IMR-90 (cell line): Measurements from ENCODE around the gene ZNF445. TPM values are rescaled to one million over a fixed set of nuclear protein-coding genes. Genes with fewer than 3 reads are reported as not detected.

Experiments used
- ATAC-seq: fragments of 200-7000 bp; cut with Tn5 transposase; 2 replicates; pipeline ENCODE4 v1.9.1; 2020; ENCODE audit warnings: low read depth, mild to moderate bottlenecking, moderate library complexity
- BruUV-seq: library from RNA; stranded (reverse); fragments of 400-500 nt; replicated peaks from 2 replicates; lab custom pipeline; 2021; lab: Mats Ljungman, UMichigan
- CTCF ChIA-PET: fragments of 300-600 bp; formaldehyde crosslinking; extraction: SDS; loops from one replicate; lab custom pipeline; 2021; ENCODE audit warnings: antibody characterized with exemption; lab: Yijun Ruan, JAX
- POLR2A ChIA-PET: fragments of 300-600 bp; sonication (Branson Sonifier 250); formaldehyde crosslinking; loops from one replicate; lab custom pipeline; 2022; ENCODE audit warnings: antibody characterized with exemption; ENCODE audit not compliant: unreplicated experiment; lab: Charles Lee
- DNase-seq: peaks from one replicate; pipeline ENCODE4 v3.0.0; 2013
- H2AFZ ChIP-seq: replicated peaks from 2 replicates; pipeline ENCODE3; 2013; ENCODE audit warnings: low read length, mild to moderate bottlenecking; ENCODE audit not compliant: poor library complexity
- H2AK5ac ChIP-seq: 2 replicates; pipeline ENCODE4 v1.6.1; 2013; ENCODE audit warnings: low read depth, low read length, inconsistent platforms
- H2AK9ac ChIP-seq: replicated peaks from 2 replicates; pipeline ENCODE3; 2013; ENCODE audit warnings: mild to moderate bottlenecking, low read depth, low read length, moderate library complexity; ENCODE audit not compliant: poor library complexity
- H2BK120ac ChIP-seq: 2 replicates; pipeline ENCODE4 v1.6.1; 2013; ENCODE audit warnings: low read depth, low read length, inconsistent platforms
- H2BK15ac ChIP-seq: 3 replicates; pipeline ENCODE4 v1.6.1; 2013; ENCODE audit warnings: low read depth, low read length, inconsistent platforms
- H2BK20ac ChIP-seq: 2 replicates; pipeline ENCODE4 v1.6.1; 2013; ENCODE audit warnings: low read depth, mild to moderate bottlenecking, inconsistent platforms, low read length, moderate library complexity
- H2BK5ac ChIP-seq: 2 replicates; pipeline ENCODE4 v1.6.1; 2013; ENCODE audit warnings: mild to moderate bottlenecking, low read depth, low read length, inconsistent platforms; ENCODE audit not compliant: poor library complexity, severe bottlenecking
- H3K14ac ChIP-seq: replicated peaks from 2 replicates; pipeline ENCODE4 v1.6.1; 2013; ENCODE audit warnings: low read depth, low read length, inconsistent platforms
- H3K18ac ChIP-seq: 2 replicates; pipeline ENCODE4 v1.6.1; 2013; ENCODE audit warnings: low read depth, low read length, control low read depth
- H3K23ac ChIP-seq: 2 replicates; pipeline ENCODE4 v1.6.1; 2013; ENCODE audit warnings: low read depth, low read length, inconsistent platforms
- H3K27ac ChIP-seq: 2 replicates; pipeline ENCODE4 v1.5.1; 2013; ENCODE audit warnings: mild to moderate bottlenecking, control low read depth, low read length; ENCODE audit not compliant: insufficient read depth
- H3K27me3 ChIP-seq: 2 replicates; pipeline ENCODE4 v1.6.1; 2013; ENCODE audit warnings: low read length; ENCODE audit not compliant: control insufficient read depth, insufficient read depth
- H3K36me3 ChIP-seq: 2 replicates; pipeline ENCODE4 v1.6.1; 2013; ENCODE audit warnings: low read length, mixed read lengths; ENCODE audit not compliant: control insufficient read depth, insufficient read depth
- H3K4ac ChIP-seq: 2 replicates; pipeline ENCODE4 v1.6.1; 2013; ENCODE audit warnings: low read depth, low read length, inconsistent platforms
- H3K4me1 ChIP-seq: 2 replicates; pipeline ENCODE4 v1.6.1; 2013; ENCODE audit warnings: low read length, mixed read lengths; ENCODE audit not compliant: control insufficient read depth, insufficient read depth
- H3K4me2 ChIP-seq: 2 replicates; pipeline ENCODE4 v1.6.1; 2013; ENCODE audit warnings: low read depth, mild to moderate bottlenecking, control low read depth, low read length, moderate library complexity
- H3K4me3 ChIP-seq: 2 replicates; pipeline ENCODE4 v1.5.1; 2013; ENCODE audit warnings: low read depth, mild to moderate bottlenecking, control low read depth, low read length, moderate library complexity; ENCODE audit not compliant: insufficient read depth
- H3K56ac ChIP-seq: 2 replicates; pipeline ENCODE4 v1.6.1; 2013; ENCODE audit warnings: low read length, inconsistent platforms; ENCODE audit not compliant: insufficient read depth; ENCODE audit errors: extremely low read depth
- H3K79me1 ChIP-seq, 2 experiments: 2 replicates each; pipeline ENCODE4 v1.6.1; 2013; ENCODE audit warnings: low read length in 2 of 2, inconsistent platforms in 1 of 2, low read depth in 1 of 2
- H3K9ac ChIP-seq: 2 replicates; pipeline ENCODE4 v1.6.1; 2013; ENCODE audit warnings: low read depth, low read length, control low read depth
- H3K9me1 ChIP-seq: 2 replicates; pipeline ENCODE4 v1.6.1; 2013; ENCODE audit warnings: low read length, inconsistent platforms; ENCODE audit not compliant: insufficient read depth
- H3K9me3 ChIP-seq: 2 replicates; pipeline ENCODE4 v1.6.1; 2013; ENCODE audit warnings: low read length; ENCODE audit not compliant: control insufficient read depth, insufficient read depth
- H4K20me1 ChIP-seq: 2 replicates; pipeline ENCODE4 v1.6.1; 2013; ENCODE audit warnings: low read length, inconsistent platforms; ENCODE audit not compliant: insufficient read depth
- H4K5ac ChIP-seq: 2 replicates; pipeline ENCODE4 v1.6.1; 2013; ENCODE audit warnings: mild to moderate bottlenecking, low read depth, low read length, control low read depth
- H4K8ac ChIP-seq, 2 experiments: 2 replicates each; pipeline ENCODE4 v1.6.1; 2013; ENCODE audit warnings: low read depth in 2 of 2, low read length in 2 of 2, control low read depth in 1 of 2, inconsistent platforms in 1 of 2
- H4K91ac ChIP-seq: 2 replicates; pipeline ENCODE4 v1.6.1; 2013; ENCODE audit warnings: low read depth, low read length, inconsistent platforms; ENCODE audit not compliant: insufficient read depth
- BHLHE40 ChIP-seq: fragments of 150-350 bp; IDR thresholded peaks from 2 replicates; pipeline ENCODE4 v1.6.1; 2016; ENCODE audit warnings: mild to moderate bottlenecking, low read depth, low read length
- CEBPB ChIP-seq: IDR thresholded peaks from 2 replicates; pipeline ENCODE4 v1.6.1; 2012; ENCODE audit warnings: low read depth, low read length, improper control_type of control experiment
- CHD1 ChIP-seq: IDR thresholded peaks from 2 replicates; pipeline ENCODE4 v1.6.1; 2012; ENCODE audit warnings: low read depth, low read length, improper control_type of control experiment
- CTCF ChIP-seq: conservative IDR thresholded peaks from 2 replicates; pipeline ENCODE4 v1.5.1; 2012; ENCODE audit warnings: mild to moderate bottlenecking, low read depth, low read length, improper control_type of control experiment
- ELK1 ChIP-seq: fragments of 150-350 bp; IDR thresholded peaks from 2 replicates; pipeline ENCODE4 v1.6.1; 2016; ENCODE audit warnings: low read depth, mild to moderate bottlenecking, low read length, moderate library complexity, borderline replicate concordance
- FOS ChIP-seq: fragments of 150-350 bp; IDR thresholded peaks from 2 replicates; pipeline ENCODE4 v1.6.1; 2016; ENCODE audit warnings: low read depth, low read length
- MAFK ChIP-seq: IDR thresholded peaks from 2 replicates; pipeline ENCODE4 v1.6.1; 2012; ENCODE audit warnings: low read depth, low read length, improper control_type of control experiment
- MAZ ChIP-seq: IDR thresholded peaks from 2 replicates; pipeline ENCODE4 v1.6.1; 2012; ENCODE audit warnings: low read depth, mild to moderate bottlenecking, low read length, improper control_type of control experiment, moderate library complexity, borderline replicate concordance
- MXI1 ChIP-seq: IDR thresholded peaks from 2 replicates; pipeline ENCODE4 v1.6.1; 2012; ENCODE audit warnings: low read depth, mild to moderate bottlenecking, low read length, moderate library complexity, borderline replicate concordance
- NFE2L2 ChIP-seq: fragments of 150-350 bp; IDR thresholded peaks from 2 replicates; pipeline ENCODE4 v1.6.1; 2016; ENCODE audit warnings: low read depth, mild to moderate bottlenecking, low read length
- RCOR1 ChIP-seq: IDR thresholded peaks from 2 replicates; pipeline ENCODE4 v1.6.1; 2012; ENCODE audit warnings: mild to moderate bottlenecking, low read length, improper control_type of control experiment; ENCODE audit not compliant: insufficient replicate concordance
- RFX5 ChIP-seq: IDR thresholded peaks from 2 replicates; pipeline ENCODE4 v1.8.0; 2012; ENCODE audit warnings: low read depth, mild to moderate bottlenecking, low read length, moderate library complexity
- SMC3 ChIP-seq: fragments of 150-350 bp; IDR thresholded peaks from 2 replicates; pipeline ENCODE4 v1.6.1; 2016; ENCODE audit warnings: low read depth, mild to moderate bottlenecking, antibody characterized with exemption, low read length, moderate library complexity
- USF2 ChIP-seq: fragments of 150-350 bp; IDR thresholded peaks from 2 replicates; pipeline ENCODE4 v1.6.1; 2017; ENCODE audit warnings: mild to moderate bottlenecking, antibody characterized with exemption, low read length, low read depth
- WGBS, 2 experiments: methylation state at CpG; one replicate each; pipeline versions ENCODE4 v1.1.5 to v1.1.7; 2013; ENCODE audit warnings: missing lambda C conversion rate in 2 of 2; ENCODE audit not compliant: insufficient read length in 1 of 2; ENCODE audit errors: extremely low coverage in 2 of 2; 5-methylcytosine and 5-hydroxymethylcytosine counted together
- dilution Hi-C: fragments of 300-500 bp; cut with HindIII; formaldehyde crosslinking; loops from one replicate; pipeline ENCODE4 v1.14.3; 2018; ENCODE audit warnings: low sequenced_read_pairs; ENCODE audit not compliant: unreplicated experiment
- in situ Hi-C: fragments of 300-500 bp; cut with MboI; formaldehyde crosslinking; loops from 3 replicates; pipeline ENCODE4 v1.14.3; 2019; ENCODE audit warnings: low sequenced_read_pairs, inconsistent platforms, mixed read lengths
- intact Hi-C: fragments of 100-400 bp; cut with micrococcal nuclease; formaldehyde crosslinking; loops from 2 replicates; pipeline ENCODE4 v1.10.0; 2022
- polyA plus RNA-seq, 3 experiments: library from polyadenylated mRNA; depleted of rRNA; stranded (reverse); fragments of >200 nt; gene quantifications; 2 replicates each; pipeline ENCODE4 v1.2.3, GENCODE V29; 2012; ENCODE audit warnings: low replicate concordance in 1 of 3
- total RNA-seq: library from RNA; depleted of rRNA; stranded (reverse); fragments of >200 nt; gene quantifications from 2 replicates; pipeline ENCODE4 v1.2.3, GENCODE V29; 2012

Gene ZNF445
- total and polyA plus RNA-seq, 2 of the 4 experiments (the other 2 are of a cell fraction) = 3.3 to 6.3 TPM

GRCh38 chr3:44444437-44444836 lies 33.0 kb downstream of the ZNF445 start:
- CTCF ChIA-PET = no interaction called here
- Histone ChIP-seq H2AK9ac (no peak overlapping the region), H3K4me2 (no peak overlapping the region), H3K27ac (no peak overlapping the region), H3K9ac (no peak overlapping the region), H4K5ac (no peak overlapping the region), H3K4ac (no peak overlapping the region), H3K27me3 (no peaks in the 10 kb centered on the region), H3K4me1 (no peaks in the 10 kb centered on the region), H3K9me3 (peaks cover 19% of the 10 kb centered on the region), H4K91ac (no peak overlapping the region), H2BK20ac (no peak overlapping the region), H3K23ac (no peak overlapping the region), H3K79me1 (peaks cover 3 to 18% of the 10 kb centered on the region in 2 experiments; a peak in 3 of 4 replicates), H3K9me1 (peaks cover 8% of the 10 kb centered on the region; the same call in 1 of the 2 replicates), H3K18ac (no peak overlapping the region), H3K56ac (no peak overlapping the region), H3K14ac (no peak overlapping the region), H2AK5ac (no peak overlapping the region), H2AFZ (no peak overlapping the region), H3K36me3 (peaks cover 53% of the 10 kb centered on the region), H4K8ac (no peak overlapping the region), H2BK120ac (no peak overlapping the region), H3K4me3 (no peak overlapping the region), H4K20me1 (no peaks in the 10 kb centered on the region), H2BK15ac (no peak overlapping the region), H2BK5ac (no peak overlapping the region)
- in situ Hi-C loops (no loop called here), dilution Hi-C loops (no loop called here), intact Hi-C loops (no loop called here)
- BruUV-seq = no TSS peak
- no peak for TF ChIP-seq CEBPB
- no peak for TF ChIP-seq RFX5
- no peak for TF ChIP-seq CTCF
- TF ChIP-seq RCOR1 = no peak
- TF ChIP-seq MXI1 = no peak
- no peak for TF ChIP-seq USF2
- TF ChIP-seq MAZ = no peak
- TF ChIP-seq CHD1 = no peak
- no peak for TF ChIP-seq SMC3
- TF ChIP-seq ELK1 = no peak
- TF ChIP-seq BHLHE40 = no peak
- TF ChIP-seq FOS = no peak
- TF ChIP-seq NFE2L2 = no peak
- TF ChIP-seq MAFK = no peak
- WGBS, 2 experiments = no CpG with 5 or more reads among the region's 2 CpGs
- ATAC-seq (no peak), DNase-seq (no peak)
- POLR2A ChIA-PET = no interaction called here
